NB4 (cell line): ENCODE results near the gene PROC.
A peak's percentile ranks its signal among the peaks of the same experiment; 100 is the strongest.

Experiments
- DNase-seq: peaks from one replicate; pipeline ENCODE4 v3.0.0; 2010; ENCODE audit warnings: low read depth
- H3K4me3 ChIP-seq: one replicate; pipeline ENCODE4 v1.5.1; 2011; ENCODE audit warnings: mild to moderate bottlenecking, low read depth, low read length, moderate library complexity
- CTCF ChIP-seq: IDR thresholded peaks from one replicate; pipeline ENCODE4 v1.5.1; 2012; ENCODE audit warnings: low read depth, low read length
- MYC ChIP-seq: IDR thresholded peaks from 2 replicates; pipeline ENCODE4 v1.6.1; 2011; ENCODE audit warnings: low read depth, low read length
- POLR2A ChIP-seq: IDR thresholded peaks from 2 replicates; pipeline ENCODE4 v1.6.1; 2011; ENCODE audit warnings: mild to moderate bottlenecking; ENCODE audit not compliant: insufficient read length; ENCODE audit errors: extremely low read depth
- TF ChIP-seq, protein P1 (sequence below): IDR thresholded peaks from 2 replicates; pipeline ENCODE4 v1.6.1; 2011; ENCODE audit warnings: low read depth, low read length

Gene PROC

DNA sequence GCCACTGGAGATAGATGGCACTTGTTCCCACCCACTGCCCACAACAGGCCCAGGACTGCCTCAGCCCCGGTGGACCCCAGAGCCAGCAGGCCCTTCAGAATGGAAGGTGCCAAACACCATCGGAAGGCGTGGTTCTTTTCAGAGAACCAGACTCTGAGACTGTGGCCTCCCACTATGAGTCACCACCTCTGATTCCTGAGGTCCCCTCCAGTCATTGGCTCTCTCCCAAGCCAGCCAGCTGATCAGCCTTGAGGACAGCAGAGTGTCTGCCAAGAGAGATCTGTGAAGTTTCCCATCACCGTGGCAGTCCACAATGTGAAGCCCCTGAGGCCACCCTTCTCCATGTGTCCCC, 20.0 kb upstream of the PROC start:
- DNase-seq, result peak; percentile 82
- no peak overlapping the region for H3K4me3 ChIP-seq
- TF ChIP-seq MYC (no peak), POLR2A (no peak), CTCF (no peak)
- TF ChIP-seq, protein P1, sequence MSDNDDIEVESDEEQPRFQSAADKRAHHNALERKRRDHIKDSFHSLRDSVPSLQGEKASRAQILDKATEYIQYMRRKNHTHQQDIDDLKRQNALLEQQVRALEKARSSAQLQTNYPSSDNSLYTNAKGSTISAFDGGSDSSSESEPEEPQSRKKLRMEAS, result no peak

DNA sequence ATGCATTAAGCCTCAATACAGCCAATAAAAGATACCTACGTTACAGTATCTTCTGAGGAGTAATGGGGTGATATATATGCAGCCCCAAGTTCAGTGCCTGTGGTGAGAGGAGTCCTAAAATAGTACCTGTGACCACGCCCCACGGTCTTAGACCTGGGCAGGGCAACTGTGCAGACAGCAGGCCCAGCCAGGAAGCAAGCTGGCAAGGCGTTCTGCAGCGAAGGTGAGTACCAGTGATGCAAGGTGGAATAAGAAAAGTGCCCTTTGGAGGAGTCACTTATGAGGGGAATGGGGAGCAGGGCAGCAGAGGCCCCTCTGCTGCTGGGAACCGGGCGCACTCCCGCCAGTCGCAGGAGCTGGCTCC, 17.7 kb upstream of the PROC start:
- no peak for DNase-seq
- TF ChIP-seq CTCF (no peak), MYC (no peak), POLR2A (no peak)
- TF ChIP-seq, protein P1, result no peak

DNA sequence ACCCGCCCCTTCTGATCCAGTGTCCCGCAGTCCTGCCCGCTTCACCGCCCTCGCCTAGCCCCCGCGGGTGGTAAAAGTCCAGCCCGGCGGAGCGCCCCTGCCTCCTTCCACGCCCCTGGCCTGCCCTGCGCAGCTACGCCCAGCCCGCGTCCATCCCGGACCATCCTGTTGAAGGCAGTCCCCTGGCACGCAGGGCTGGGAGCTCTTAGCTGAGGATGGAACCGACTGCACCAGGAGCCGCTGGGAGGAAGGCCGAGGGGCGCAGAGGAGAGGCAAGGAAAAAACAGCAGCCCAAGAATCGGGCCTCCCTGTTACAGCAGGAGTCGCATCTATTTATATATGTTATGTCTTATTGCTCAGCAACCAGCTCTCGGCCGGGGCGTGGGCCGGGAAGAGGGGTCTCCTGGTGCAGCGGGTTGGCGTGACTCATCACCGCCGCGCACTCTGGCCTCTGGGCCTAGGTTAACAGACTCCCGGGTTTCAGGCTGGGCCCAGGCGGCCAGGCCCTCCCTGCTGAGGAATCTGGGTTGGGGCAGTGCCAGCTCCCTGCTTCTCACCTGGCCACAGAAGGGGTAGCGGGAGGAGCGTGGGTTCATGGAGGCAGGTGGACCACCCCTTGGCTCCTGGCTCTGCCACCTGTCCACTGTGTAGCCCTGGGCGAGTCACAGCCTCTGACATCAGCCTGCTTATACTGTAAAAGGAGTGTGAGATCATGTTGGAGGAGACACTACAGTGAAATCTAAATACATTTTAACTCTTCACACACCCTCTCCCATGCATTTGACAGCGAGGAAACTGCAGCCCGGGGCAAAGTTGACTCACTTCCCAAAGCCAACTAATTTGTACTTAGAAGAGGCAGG, 17.1 kb upstream of the PROC start:
- H3K4me3 ChIP-seq, result no peak overlapping the region
- TF ChIP-seq MYC (no peak), CTCF (no peak), POLR2A (no peak)
- TF ChIP-seq, protein P1, result no peak
- DNase-seq, result no peak

More for the DNA sequence above, 17.7 kb upstream of the PROC start:
- H3K4me3 ChIP-seq, result no peak overlapping the region

DNA sequence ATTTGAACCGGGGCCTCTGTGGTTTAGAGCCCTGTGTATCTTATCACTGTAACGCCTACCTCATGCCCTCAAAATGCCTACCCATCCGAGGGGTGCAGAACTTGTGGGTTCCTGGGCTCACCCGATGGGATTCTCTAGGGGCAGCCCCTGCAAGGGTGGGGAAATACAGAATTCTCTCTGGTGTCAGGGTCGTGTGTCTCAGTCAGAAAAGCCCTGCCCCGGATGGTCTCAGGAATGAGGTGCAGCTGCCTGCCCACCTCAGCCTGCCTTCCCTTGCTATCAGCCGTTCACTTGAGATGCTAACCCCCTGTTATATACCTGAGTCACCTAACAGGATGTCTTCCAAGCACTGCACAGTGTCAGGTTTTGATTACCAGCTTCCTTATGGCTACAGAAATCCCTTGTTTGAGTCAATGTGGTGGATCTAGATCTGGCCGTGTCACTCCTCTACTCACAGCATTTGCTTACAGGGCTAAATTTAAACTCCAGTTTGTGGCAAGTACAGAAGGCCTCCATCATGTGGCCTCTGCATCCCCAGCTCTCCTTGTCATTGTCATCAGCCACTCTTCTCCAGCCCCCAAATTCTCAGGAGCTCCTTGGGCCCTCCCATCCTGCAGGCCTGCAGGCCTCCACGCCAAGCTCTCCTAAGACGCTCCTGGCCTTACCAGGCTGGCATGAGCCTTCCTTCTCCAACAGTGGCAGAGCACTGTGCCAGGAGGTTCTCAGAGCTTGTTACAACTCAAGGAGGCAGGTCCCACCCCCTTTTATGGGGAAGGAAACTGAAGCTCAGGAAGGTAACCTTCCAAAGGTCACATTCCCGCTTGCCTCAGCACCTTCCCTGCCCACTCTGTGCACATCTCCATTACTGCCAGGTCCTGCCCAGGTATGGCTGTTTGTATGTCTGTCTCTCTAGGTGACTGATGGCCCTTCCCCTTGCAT, 16.2 kb upstream of the PROC start:
- no peak for TF ChIP-seq MYC
- TF ChIP-seq, protein P1, result no peak
- no peak for TF ChIP-seq POLR2A
- no peak for TF ChIP-seq CTCF
- no peak for DNase-seq
- no peak overlapping the region for H3K4me3 ChIP-seq

GRCh38 chr2:127403460-127403859, 14.8 kb upstream of the PROC start:
- no peak for DNase-seq
- no peak for TF ChIP-seq MYC
- no peak for TF ChIP-seq CTCF
- TF ChIP-seq, protein P1, result no peak
- no peak for TF ChIP-seq POLR2A
- H3K4me3 ChIP-seq, result no peak overlapping the region
